ENCODE results near the gene KLC4.

Gene KLC4

DNA sequence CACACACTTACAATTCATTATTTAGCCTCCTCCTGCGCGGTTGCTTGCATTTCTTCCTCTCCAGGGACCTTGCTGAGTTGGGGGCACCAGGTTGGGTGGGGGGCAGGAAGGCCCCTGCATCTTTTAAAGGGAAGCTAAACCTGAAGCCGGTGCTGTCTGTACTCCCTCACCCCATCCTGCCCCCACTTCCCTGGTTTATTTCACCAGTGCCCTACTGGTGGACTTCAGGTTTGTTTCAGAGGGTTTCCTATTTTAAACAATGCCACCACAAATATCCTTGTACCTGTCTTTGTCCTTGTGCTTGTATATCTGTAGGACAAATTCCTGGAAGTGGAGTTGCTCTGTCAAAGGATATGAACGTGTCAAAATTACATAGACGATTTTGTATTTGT, 37.7 kb downstream of the KLC4 start:
- TF ChIP-seq CTCF (IDR thresholded peaks at IDR 0.05; ENCODE audit: low read depth, low read length): no peak
- in situ Hi-C loops (cut with HindIII; ENCODE audit: low sequenced_read_pairs): no loop called here
- no peak overlapping the region for H3K4me3 ChIP-seq (ENCODE audit: low read depth, low read length)
- DNase-seq (ENCODE audit: low read depth, low spot score): no peak

- in situ Hi-C loops (cut with HindIII; ENCODE audit: low sequenced_read_pairs): no loop called here
- DNase-seq (ENCODE audit: low read depth, low spot score): no peak
- H3K4me3 ChIP-seq (ENCODE audit: low read depth, low read length): no peak overlapping the region
- TF ChIP-seq CTCF (IDR thresholded peaks at IDR 0.05; ENCODE audit: low read depth, low read length): no peak
These were observed 38.1 kb downstream of the KLC4 start for GRCh38 chr6:43097502-43097901.

- TF ChIP-seq CTCF (IDR thresholded peaks at IDR 0.05; ENCODE audit: low read depth, low read length): no peak
- in situ Hi-C loops (cut with HindIII; ENCODE audit: low sequenced_read_pairs): no loop called here
- DNase-seq (ENCODE audit: low read depth, low spot score): no peak
- no peak overlapping the region for H3K4me3 ChIP-seq (ENCODE audit: low read depth, low read length)
These were observed 42.1 kb downstream of the KLC4 start for GRCh38 chr6:43101497-43101896.

DNA sequence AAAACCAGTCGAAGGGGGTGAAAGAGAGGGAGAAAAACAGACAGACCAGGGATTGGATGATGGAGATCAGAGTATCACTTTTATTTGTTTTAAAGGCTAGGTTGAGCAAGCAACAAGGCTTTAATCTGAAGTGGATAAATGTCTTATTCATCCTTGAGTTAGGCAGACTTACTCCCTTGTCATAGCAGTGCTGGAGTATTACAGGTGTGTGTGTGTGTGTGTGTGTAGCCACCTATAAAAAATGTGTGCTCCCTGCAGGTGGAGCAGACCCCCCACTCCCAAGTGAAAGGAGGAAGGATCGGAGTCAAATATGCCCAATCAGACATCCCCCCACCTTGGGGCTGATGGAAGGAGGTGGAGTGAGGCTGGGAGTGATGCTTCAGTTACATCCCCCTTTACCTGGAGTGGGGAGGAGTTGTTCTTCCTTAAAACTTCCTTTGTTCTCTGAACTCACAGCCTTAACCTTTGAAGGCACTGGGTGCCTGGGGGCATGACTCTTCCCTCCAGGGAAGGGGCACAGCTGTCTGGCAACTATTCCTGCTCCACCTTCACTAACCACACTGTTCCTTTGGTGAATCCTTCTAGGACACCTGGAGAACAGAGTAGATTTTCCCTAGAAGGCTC, 43.9 kb downstream of the KLC4 start:
- TF ChIP-seq CTCF (IDR thresholded peaks at IDR 0.05; ENCODE audit: low read depth, low read length): no peak
- no peak overlapping the region for H3K4me3 ChIP-seq (ENCODE audit: low read depth, low read length)
- DNase-seq (ENCODE audit: low read depth, low spot score): no peak
- in situ Hi-C loops (cut with HindIII; ENCODE audit: low sequenced_read_pairs): no loop called here

- in situ Hi-C loops (cut with HindIII; ENCODE audit: low sequenced_read_pairs): no loop called here
- no peak overlapping the region for H3K4me3 ChIP-seq (ENCODE audit: low read depth, low read length)
- TF ChIP-seq CTCF (IDR thresholded peaks at IDR 0.05; ENCODE audit: low read depth, low read length): no peak
- no peak for DNase-seq (ENCODE audit: low read depth, low spot score)
These were observed 46.2 kb downstream of the KLC4 start for GRCh38 chr6:43105538-43106222.

DNA sequence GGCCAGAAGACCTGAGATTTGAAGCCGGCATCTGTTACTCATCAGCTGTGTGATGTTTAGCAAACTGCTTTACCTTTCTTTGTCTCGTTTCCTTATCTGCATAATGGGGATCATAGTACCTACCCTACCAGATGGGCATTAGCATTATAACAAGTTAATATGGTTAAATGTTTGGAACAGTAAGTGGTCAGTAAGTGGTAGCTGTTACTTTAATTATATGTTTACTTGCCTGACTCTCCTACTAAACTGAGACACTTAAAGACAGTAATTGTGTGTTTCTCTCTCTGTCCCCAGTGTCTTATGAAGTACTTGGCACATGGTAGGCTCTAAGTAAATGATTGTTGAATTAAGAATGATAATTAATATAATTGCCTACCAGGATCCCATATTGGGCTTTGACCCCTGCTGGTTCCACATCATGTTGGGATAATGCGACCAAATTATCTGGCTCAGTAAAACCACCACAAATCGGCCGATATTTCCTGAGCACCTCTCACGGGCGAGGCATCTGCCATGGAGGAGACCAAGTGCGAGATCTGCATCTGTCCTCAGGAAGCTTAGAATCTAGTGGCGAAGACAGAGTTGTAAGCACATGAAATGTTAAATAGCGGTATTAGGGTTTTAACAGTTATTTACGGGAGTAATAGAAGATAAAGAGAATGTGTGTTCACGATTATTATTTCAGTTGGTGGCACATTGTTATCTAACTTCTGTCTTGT, 48.1 kb downstream of the KLC4 start:
- TF ChIP-seq CTCF (IDR thresholded peaks at IDR 0.05; ENCODE audit: low read depth, low read length): no peak
- DNase-seq (ENCODE audit: low read depth, low spot score): no peak
- no peak overlapping the region for H3K4me3 ChIP-seq (ENCODE audit: low read depth, low read length)
- in situ Hi-C loops (cut with HindIII; ENCODE audit: low sequenced_read_pairs): no loop called here
